Fibroblast of lung (primary cell): ENCODE measurements around the gene TMEM266. TPM values are rescaled to one million over a fixed set of nuclear protein-coding genes. Genes with fewer than 3 reads are reported as not detected.

Experiments used
- DNase-seq, 2 donors: peaks; one replicate each; pipeline versions ENCODE4 v3.0.0 to v3.0.0-alpha.2; 2010; ENCODE audit warnings: low read depth in 2 of 2
- H2AFZ ChIP-seq: 2 replicates; pipeline ENCODE4 v1.5.1; 2012; ENCODE audit warnings: low read length, control low read depth, inconsistent platforms
- H3K27ac ChIP-seq: 2 replicates; pipeline ENCODE4 v1.5.1; 2011; ENCODE audit warnings: low read length, control low read depth; ENCODE audit not compliant: insufficient read depth
- H3K27me3 ChIP-seq: 2 replicates; pipeline ENCODE4 v1.5.1; 2011; ENCODE audit warnings: mild to moderate bottlenecking, low read length; ENCODE audit not compliant: control insufficient read depth, insufficient read depth
- H3K36me3 ChIP-seq: 2 replicates; pipeline ENCODE4 v1.5.1; 2011; ENCODE audit warnings: low read length; ENCODE audit not compliant: control insufficient read depth, insufficient read depth
- H3K4me1 ChIP-seq: 2 replicates; pipeline ENCODE4 v1.5.1; 2011; ENCODE audit warnings: low read length; ENCODE audit not compliant: control insufficient read depth, insufficient read depth; ENCODE audit errors: extremely low read depth
- H3K4me2 ChIP-seq: 2 replicates; pipeline ENCODE4 v1.5.1; 2011; ENCODE audit warnings: low read length, control low read depth; ENCODE audit not compliant: insufficient read depth; ENCODE audit errors: extremely low read depth
- H3K4me3 ChIP-seq, 4 experiments: fragments of 200-600 bp in 1 of 4; sonication (generic) in 1 of 4; replicated peaks in 1 of 4; 2 replicates each; pipeline ENCODE4 v1.5.1; 2011 to 2016; ENCODE audit warnings: low read length in 4 of 4, low read depth in 3 of 4, mild to moderate bottlenecking in 3 of 4, control low read depth in 2 of 4, inconsistent platforms in 1 of 4, mixed read lengths in 1 of 4; ENCODE audit not compliant: insufficient read depth in 1 of 4; ENCODE audit errors: control extremely low read depth in 1 of 4
- H3K79me2 ChIP-seq: 2 replicates; pipeline ENCODE4 v1.5.1; 2012; ENCODE audit warnings: mild to moderate bottlenecking, low read length, inconsistent platforms; ENCODE audit not compliant: control insufficient read depth, insufficient read depth
- H3K9ac ChIP-seq: 2 replicates; pipeline ENCODE4 v1.5.1; 2011; ENCODE audit warnings: mild to moderate bottlenecking, low read length, control low read depth; ENCODE audit not compliant: insufficient read depth
- H3K9me3 ChIP-seq: 2 replicates; pipeline ENCODE4 v1.5.1; 2012; ENCODE audit warnings: low read depth, low read length; ENCODE audit not compliant: control insufficient read depth, insufficient read depth
- H4K20me1 ChIP-seq: 2 replicates; pipeline ENCODE4 v1.5.1; 2011; ENCODE audit warnings: low read length; ENCODE audit not compliant: control insufficient read depth, insufficient read depth; ENCODE audit errors: extremely low read depth
- EZH2 ChIP-seq: IDR thresholded peaks from 2 replicates; pipeline ENCODE4 v1.5.1; 2012; ENCODE audit warnings: low read length, control low read depth, mild to moderate bottlenecking; ENCODE audit errors: missing control alignments
- polyA plus RNA-seq, 2 donors: library from polyadenylated mRNA; depleted of rRNA in 1 of 2; stranded (reverse) in 1 of 2; unstranded in 1 of 2; fragments of >200 nt; gene quantifications; 2 replicates each; pipeline ENCODE4 v1.2.1, GENCODE V29; 2011 to 2012; ENCODE audit warnings: missing spikeins in 1 of 2
- total RNA-seq: library from RNA; depleted of rRNA; stranded (reverse); fragments of >200 nt; gene quantifications from 2 replicates; pipeline ENCODE4 v1.2.1, GENCODE V29; 2014
- TF ChIP-seq, protein P1 (sequence below), 2 donors: IDR thresholded peaks in 1 of 2; conservative IDR thresholded peaks in 1 of 2; 1 replicate in 1 of 2; 2 replicates in 1 of 2; pipeline ENCODE4 v1.5.1; 2011 to 2012; ENCODE audit warnings: low read length in 2 of 2, control low read depth in 1 of 2, inconsistent platforms in 1 of 2, low read depth in 1 of 2, mild to moderate bottlenecking in 1 of 2

TMEM266 gene
- total and polyA plus RNA-seq, 2 donors (not counting 1 experiment from before 2014, with no cell fraction given): 0.09 to 0.33 TPM

DNA sequence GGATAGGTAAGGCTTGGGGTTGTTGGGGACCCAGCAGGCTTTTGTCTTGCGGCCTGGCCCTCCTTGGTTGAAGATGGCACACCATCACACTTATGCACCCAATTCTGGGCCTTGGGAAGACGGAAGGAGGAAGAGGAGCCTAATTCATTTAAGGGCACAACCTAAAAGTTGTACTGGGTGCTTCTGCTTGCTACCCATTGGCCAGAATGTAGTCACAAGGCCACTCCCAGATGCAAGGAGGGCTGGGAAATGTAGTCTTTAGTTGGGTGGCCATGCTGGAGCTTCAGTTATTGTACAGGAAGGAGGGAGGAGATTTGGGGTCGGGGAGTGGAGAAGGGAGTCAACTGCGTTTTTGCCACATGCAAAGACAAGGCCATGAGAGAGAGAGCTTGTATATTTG lies 109.2 kb downstream of the TMEM266 start:
- no peak overlapping the region for H3K9ac ChIP-seq
- no peak for DNase-seq
- peaks cover 5% of the 10 kb centered on the region for H3K4me1 ChIP-seq
- no peaks in the 10 kb centered on the region for H4K20me1 ChIP-seq
- no peaks in the 10 kb centered on the region for H3K27me3 ChIP-seq
- no peak overlapping the region for H3K27ac ChIP-seq
- H2AFZ ChIP-seq: no peak overlapping the region
- H3K79me2 ChIP-seq: no peaks in the 10 kb centered on the region
- H3K9me3 ChIP-seq: no peaks in the 10 kb centered on the region
- TF ChIP-seq EZH2: no peak
- TF ChIP-seq, protein P1, sequence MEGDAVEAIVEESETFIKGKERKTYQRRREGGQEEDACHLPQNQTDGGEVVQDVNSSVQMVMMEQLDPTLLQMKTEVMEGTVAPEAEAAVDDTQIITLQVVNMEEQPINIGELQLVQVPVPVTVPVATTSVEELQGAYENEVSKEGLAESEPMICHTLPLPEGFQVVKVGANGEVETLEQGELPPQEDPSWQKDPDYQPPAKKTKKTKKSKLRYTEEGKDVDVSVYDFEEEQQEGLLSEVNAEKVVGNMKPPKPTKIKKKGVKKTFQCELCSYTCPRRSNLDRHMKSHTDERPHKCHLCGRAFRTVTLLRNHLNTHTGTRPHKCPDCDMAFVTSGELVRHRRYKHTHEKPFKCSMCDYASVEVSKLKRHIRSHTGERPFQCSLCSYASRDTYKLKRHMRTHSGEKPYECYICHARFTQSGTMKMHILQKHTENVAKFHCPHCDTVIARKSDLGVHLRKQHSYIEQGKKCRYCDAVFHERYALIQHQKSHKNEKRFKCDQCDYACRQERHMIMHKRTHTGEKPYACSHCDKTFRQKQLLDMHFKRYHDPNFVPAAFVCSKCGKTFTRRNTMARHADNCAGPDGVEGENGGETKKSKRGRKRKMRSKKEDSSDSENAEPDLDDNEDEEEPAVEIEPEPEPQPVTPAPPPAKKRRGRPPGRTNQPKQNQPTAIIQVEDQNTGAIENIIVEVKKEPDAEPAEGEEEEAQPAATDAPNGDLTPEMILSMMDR (conservative IDR thresholded peaks at IDR 0.05 in 1 of 2, IDR thresholded peaks at IDR 0.05 in 1 of 2; ENCODE audit: low read depth in 1 of 2, low read length in 2 of 2): no peak
- no peak overlapping the region for H3K4me3 ChIP-seq
- no peaks in the 10 kb centered on the region for H3K36me3 ChIP-seq
- H3K4me2 ChIP-seq: no peak overlapping the region

- DNase-seq: peak in 1 of 2 donors; percentile 36
- no peak overlapping the region for H3K9ac ChIP-seq
Observed at GRCh38 chr15:76169911-76170800, 110.4 kb downstream of the TMEM266 start.

GRCh38 chr15:76172782-76173181 lies 113.0 kb downstream of the TMEM266 start:
- no peak for DNase-seq
- Histone ChIP-seq H3K9ac (no peak overlapping the region), H3K4me1 (peaks cover 5% of the 10 kb centered on the region), H3K4me2 (no peak overlapping the region), H3K27ac (no peak overlapping the region), H3K79me2 (no peaks in the 10 kb centered on the region), H4K20me1 (no peaks in the 10 kb centered on the region), H3K9me3 (no peaks in the 10 kb centered on the region), H3K4me3 (no peak overlapping the region), H3K36me3 (no peaks in the 10 kb centered on the region), H3K27me3 (no peaks in the 10 kb centered on the region), H2AFZ (no peak overlapping the region)
- no peak for TF ChIP-seq EZH2
- TF ChIP-seq, protein P1 (conservative IDR thresholded peaks at IDR 0.05 in 1 of 2, IDR thresholded peaks at IDR 0.05 in 1 of 2; ENCODE audit: low read depth in 1 of 2, low read length in 2 of 2): no peak

More at GRCh38 chr15:76169911-76170800, 110.4 kb downstream of the TMEM266 start:
- no peak overlapping the region for H3K4me2 ChIP-seq
- H3K4me3 ChIP-seq: no peak overlapping the region
- no peak overlapping the region for H2AFZ ChIP-seq
- TF ChIP-seq, protein P1 (conservative IDR thresholded peaks at IDR 0.05 in 1 of 2, IDR thresholded peaks at IDR 0.05 in 1 of 2; ENCODE audit: low read depth in 1 of 2, low read length in 2 of 2): no peak
- TF ChIP-seq EZH2: no peak
- H3K4me1 ChIP-seq: peaks cover 5% of the 10 kb centered on the region
- no peaks in the 10 kb centered on the region for H3K36me3 ChIP-seq
- H3K27ac ChIP-seq: no peak overlapping the region
- no peaks in the 10 kb centered on the region for H4K20me1 ChIP-seq
- H3K79me2 ChIP-seq: no peaks in the 10 kb centered on the region
- H3K27me3 ChIP-seq: no peaks in the 10 kb centered on the region
- no peaks in the 10 kb centered on the region for H3K9me3 ChIP-seq
